GM19438 (cell line): ENCODE results near the gene PPP4C.

Experiments used
- ATAC-seq: cut with Tn5 transposase; IDR thresholded peaks from one replicate; pipeline ENCODE4 v1.9.1; 2021; ENCODE audit warnings: low read depth; ENCODE audit not compliant: unreplicated experiment

The PPP4C gene

GRCh38 chr16:30078744-30079143 is 3.0 kb downstream of the PPP4C start:
- ATAC-seq: no peak

DNA sequence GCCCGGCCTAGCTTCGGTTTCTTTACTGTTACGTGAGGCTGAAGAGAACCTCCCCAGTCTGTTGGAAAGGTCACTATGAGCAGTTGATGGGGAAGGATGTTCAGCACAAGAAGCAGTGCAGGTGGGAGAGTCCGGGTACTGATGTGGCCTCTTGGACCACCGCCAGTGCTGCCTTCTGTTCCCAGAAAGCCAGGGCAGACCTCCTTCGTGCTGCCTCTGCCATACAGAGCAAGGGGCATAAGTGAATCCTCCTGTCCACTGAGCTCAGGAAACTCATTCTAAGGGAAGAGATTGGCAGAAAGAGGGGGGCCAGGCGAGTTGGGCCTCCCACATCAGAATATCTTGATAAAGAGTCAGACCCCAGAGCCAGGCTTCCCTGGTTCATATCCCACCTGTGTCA is 3.7 kb downstream of the PPP4C start:
- no peak for ATAC-seq

DNA sequence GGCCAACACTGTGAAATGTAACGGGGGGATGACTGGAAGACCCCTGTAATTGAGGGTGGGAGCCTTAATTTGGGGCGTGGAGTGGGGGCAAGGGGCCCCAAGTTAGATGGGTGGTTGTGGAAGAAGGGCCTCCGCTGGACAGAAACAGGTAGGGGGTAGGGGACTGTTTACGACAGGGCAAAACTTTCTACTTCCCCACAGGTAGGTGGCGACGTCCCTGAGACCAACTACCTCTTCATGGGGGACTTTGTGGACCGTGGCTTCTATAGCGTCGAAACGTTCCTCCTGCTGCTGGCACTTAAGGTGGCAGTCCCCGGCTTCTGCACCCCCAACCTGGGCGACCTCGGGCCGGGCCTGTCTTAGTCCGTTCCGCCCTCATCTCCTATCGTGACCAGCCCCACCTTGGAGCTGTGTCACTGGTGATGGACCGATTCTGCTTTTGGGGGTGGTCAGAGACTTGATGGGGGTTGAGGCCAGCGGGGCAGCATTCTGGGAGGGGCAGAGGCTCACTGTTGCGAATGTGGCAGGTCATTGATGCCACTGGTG is 6.8 kb downstream of the PPP4C start:
- ATAC-seq: no peak

DNA sequence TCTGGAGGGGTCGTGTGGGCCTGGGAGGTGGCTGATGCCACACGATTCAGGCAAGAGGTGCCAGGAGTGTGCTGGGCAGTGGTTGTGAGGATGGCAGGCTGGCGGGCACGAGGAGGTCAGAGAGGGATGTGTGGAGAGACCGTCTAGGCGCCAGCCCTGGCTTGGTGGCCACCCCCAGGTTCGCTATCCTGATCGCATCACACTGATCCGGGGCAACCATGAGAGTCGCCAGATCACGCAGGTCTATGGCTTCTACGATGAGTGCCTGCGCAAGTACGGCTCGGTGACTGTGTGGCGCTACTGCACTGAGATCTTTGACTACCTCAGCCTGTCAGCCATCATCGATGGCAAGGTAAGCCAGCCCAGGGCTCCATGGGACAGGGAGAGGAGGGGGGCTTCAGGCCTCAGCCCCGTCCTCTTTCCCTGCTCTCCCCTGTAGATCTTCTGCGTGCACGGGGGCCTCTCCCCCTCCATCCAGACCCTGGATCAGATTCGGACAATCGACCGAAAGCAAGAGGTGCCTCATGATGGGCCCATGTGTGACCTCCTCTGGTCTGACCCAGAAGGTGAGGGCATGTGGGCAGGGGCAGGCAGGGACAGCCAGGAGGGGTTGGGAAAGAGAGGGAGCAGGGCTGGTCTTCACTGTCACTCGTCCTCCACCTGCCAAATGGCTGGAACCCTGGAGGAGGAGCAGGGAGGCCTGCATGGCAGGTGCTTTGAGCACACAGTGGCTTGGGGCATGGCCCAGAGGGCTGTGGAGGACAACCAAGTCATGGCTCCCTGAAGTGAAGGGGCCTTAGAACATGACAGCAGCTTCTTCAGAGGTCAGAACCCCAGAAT is 7.6 kb downstream of the PPP4C start:
- ATAC-seq: no peak

GRCh38 chr16:30084096-30084815 is 8.5 kb downstream of the PPP4C start:
- ATAC-seq: no peak

DNA sequence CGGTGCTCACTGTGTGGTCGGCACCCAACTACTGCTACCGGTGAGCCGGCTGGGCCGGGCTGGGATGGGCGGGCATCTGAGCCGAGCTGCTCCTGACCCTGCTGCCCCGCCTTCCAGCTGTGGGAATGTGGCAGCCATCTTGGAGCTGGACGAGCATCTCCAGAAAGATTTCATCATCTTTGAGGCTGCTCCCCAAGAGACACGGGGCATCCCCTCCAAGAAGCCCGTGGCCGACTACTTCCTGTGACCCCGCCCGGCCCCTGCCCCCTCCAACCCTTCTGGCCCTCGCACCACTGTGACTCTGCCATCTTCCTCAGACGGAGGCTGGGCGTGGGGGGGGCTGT is 9.0 kb downstream of the PPP4C start:
- ATAC-seq: no peak

- no peak for ATAC-seq
These were observed 9.5 kb downstream of the PPP4C start for GRCh38 chr16:30085247-30085646.

DNA sequence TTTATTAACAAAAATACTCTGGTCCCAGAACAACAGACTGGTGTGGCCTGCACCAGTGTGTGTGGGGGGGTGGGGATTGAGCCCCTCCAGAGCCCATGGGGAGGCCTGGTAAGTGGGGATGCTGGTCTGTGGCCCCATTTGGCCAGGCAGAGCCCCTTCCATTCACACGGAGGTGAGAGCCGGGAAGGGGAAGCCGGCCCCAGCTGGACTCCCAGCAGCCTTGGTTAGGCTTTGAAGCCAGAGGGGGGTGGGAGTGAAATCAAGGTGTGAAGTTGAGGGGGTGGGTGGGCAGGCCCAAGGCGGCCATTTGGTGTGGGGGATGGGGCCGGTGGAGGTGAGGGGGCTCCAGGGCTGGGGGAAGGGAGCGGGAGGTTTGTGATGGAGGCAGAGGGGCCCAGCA is 10.0 kb downstream of the PPP4C start:
- ATAC-seq: no peak

- ATAC-seq: no peak
These were observed 10.7 kb downstream of the PPP4C start for GRCh38 chr16:30086291-30087140.

DNA sequence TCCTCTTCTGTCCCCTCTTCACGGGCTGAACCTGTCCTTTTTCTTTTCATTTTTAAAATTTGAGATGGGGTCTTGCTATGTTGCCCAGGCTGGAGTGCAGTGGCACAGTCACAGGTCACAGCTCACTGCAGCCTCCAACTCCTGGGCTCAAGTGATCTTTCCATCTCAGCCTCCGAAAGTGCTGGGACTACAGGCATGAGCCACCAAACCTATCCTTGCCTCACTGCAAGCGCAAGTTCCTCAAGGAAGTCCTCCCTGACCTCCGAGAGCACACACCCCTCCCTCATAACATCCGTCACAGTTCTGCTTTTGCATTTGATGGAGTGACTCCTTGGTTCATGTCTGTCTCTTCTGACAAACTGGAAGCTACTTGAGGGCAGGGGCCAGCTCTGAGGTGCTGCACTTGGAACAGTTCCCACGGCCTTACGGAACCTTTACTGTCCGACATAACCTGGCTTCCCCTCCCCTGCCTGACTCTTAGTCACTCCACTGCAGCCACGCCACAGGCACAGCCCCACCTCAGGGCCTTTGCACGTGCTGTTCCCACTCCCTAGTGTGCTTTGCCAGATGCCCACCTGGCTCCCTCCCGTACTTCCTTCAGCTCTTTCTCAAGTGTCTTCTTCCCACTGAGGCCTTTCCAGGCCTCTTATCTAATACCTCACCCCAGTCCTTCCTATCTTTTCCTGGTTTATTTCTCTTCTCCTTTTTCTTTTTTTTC is 11.5 kb downstream of the PPP4C start:
- no peak for ATAC-seq

DNA sequence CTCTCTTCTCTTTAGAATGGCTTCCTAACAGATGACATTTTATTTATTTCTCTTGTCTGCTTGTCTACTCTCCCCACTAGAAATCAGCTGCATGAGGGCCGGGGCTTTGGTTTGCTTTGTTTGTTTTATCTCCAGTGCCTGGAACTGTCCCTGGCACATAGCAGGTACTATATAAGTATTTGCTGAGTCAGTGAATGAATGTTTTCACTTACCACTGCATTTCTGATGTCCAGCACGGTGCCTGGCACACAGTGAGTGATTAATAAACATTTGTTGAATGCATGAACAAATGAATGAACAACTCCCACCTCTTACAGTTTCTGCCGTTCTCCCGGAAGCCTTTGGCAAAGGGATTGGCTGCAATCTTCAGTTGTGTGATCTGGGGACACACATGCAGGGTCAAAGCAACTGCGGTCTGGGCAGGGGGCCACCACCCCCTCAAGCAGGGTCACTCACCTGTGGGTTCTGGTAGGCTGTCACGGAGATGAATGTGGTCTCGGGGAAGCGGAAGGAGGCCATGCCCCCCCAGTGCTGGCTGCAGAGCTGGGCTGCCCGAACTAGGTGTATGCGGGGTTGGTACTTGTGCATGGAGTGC is 12.5 kb downstream of the PPP4C start:
- ATAC-seq: no peak

- ATAC-seq: no peak
These were observed 13.2 kb downstream of the PPP4C start for GRCh38 chr16:30088832-30089624.

DNA sequence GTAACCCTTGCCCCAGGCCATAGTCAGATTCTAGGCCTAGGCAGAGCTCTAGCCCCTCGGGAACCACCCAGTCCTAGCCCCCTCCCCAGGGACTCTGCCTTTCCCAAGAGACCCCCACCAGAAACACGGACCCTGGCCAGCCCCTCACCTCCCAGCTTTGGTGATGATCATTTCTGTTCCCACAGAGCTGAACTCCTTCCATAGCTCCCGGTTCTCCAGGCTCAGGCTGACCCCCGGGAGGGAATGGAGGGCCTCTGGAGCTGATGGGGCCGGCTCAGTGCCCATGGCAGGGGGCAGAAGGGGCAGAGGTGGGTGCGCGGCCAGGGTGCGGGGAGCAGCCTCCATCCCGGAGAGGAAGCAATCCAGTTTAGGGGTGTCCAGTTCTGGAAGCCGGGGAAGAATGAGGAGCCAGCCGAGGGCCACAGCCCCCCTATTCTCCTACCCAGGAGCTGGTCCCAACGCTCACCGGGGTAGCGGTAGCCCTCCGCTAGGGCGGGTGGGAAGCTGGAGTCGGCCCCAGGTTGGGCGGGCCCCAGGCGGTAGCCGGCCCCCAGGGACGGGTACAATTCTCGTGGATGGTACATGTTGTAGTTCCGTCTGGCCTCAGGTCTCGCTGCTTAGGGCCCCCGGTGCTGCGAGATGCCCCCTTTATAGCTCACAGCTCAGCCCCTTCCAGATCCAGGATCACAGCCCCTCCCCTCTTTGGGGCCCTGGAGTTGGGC is 15.0 kb downstream of the PPP4C start:
- no peak for ATAC-seq

GRCh38 chr16:30091474-30092372 is 15.9 kb downstream of the PPP4C start, which contains the start of gene TBX6:
TBX6 (minus strand) TSS chr16:30091924; CDS start chr16:30091193, 731 bp downstream.
- peak; percentile 65 for ATAC-seq

- ATAC-seq: peak; percentile 44
These were observed 16.7 kb downstream of the PPP4C start for GRCh38 chr16:30092373-30093010.

DNA sequence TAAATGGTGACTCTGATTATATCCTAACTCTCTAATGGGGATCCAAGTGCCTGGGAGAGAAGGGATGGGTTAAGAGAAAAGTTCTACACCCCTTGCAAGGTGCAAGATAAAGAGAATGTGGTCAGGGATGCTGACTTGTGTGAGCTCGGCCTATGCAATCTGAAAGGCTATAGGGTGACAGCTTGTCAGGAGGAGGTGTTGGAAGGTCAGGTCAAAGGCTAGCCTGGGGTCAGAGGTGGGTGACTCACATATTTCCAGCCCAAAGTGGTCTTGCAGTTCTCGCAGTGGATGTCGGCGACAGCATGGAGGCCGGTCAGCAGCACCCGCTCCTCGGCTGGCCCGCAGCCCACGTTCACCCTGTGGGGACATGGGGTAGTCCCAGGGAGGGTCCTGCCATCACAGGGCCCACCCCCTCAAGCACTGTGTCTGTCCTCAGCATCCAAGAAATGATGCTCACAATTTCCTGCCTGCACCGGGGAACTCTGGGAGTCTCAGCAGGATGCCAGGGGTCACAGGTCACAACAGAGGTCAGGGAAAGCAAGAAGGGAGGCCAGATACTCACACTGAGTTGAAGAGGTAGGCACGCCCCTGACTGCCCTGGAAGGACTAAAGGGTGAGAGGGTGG is 18.9 kb downstream of the PPP4C start:
- no peak for ATAC-seq
